Prostate gland (tissue), 2 donors: ENCODE measurements around the gene CDH13. TPM values are rescaled to one million over a fixed set of nuclear protein-coding genes. Genes with fewer than 3 reads are reported as not detected.

Source experiments
- DNase-seq: peaks from one replicate; pipeline ENCODE4 v3.0.0-alpha.2; 2019; ENCODE audit warnings: low spot score
- H3K27ac ChIP-seq, 2 donors: fragments of 200-600 bp; sonication (generic); 2 replicates each; pipeline ENCODE4 v1.5.1; 2017 to 2019
- H3K27me3 ChIP-seq: fragments of 200-600 bp; sonication (generic); replicated peaks from 2 replicates; pipeline ENCODE4 v1.5.1; 2019; ENCODE audit not compliant: insufficient read depth
- H3K36me3 ChIP-seq, 2 donors: fragments of 200-600 bp; sonication (generic); 1 replicate in 1 of 2; 2 replicates in 1 of 2; pipeline versions ENCODE4 v1.5.1 to v1.8.1; 2017 to 2019
- H3K4me1 ChIP-seq: fragments of 200-600 bp; sonication (generic); replicated peaks from 2 replicates; pipeline ENCODE4 v1.5.1; 2019
- H3K4me3 ChIP-seq, 2 donors: fragments of 200-600 bp; sonication (generic); 2 replicates each; pipeline ENCODE4 v1.5.1; 2017 to 2019
- H3K9me3 ChIP-seq: fragments of 200-600 bp; sonication (generic); 2 replicates; pipeline ENCODE4 v1.5.1; 2017
- POLR2A ChIP-seq: fragments of 450-650 bp; IDR thresholded peaks from one replicate; pipeline ENCODE4 v1.6.1; 2016; ENCODE audit warnings: antibody characterized with exemption, mild to moderate bottlenecking
- POLR2AphosphoS5 ChIP-seq: sonication (generic); formaldehyde crosslinking; IDR thresholded peaks from one replicate; pipeline ENCODE4 v1.6.1; 2017; ENCODE audit warnings: antibody characterized with exemption
- WGBS: methylation state at CpG from one replicate; pipeline ENCODE4 v1.1.5; 2018; 5-methylcytosine and 5-hydroxymethylcytosine counted together
- intact Hi-C: fragments of 100-400 bp; cut with DNase I; formaldehyde crosslinking; loops from one replicate; pipeline ENCODE4 v1.14.2; 2022
- total RNA-seq, 2 donors: library from RNA; depleted of rRNA; stranded (reverse); fragments of >200 nt; gene quantifications; one replicate each; pipeline ENCODE4 v1.1.0, GENCODE V29; 2016
- TF ChIP-seq, protein P1 (sequence below), 4 experiments: fragments of 200-600 bp in 2 of 4; fragments of 450-650 bp in 2 of 4; sonication (generic) in 2 of 4; IDR thresholded peaks; 1 replicate in 3 of 4; 2 replicates in 1 of 4; pipeline ENCODE4 v1.5.1; 2016 to 2019; ENCODE audit warnings: antibody characterized with exemption in 4 of 4, mild to moderate bottlenecking in 2 of 4, moderate library complexity in 2 of 4

CDH13 gene
- total RNA-seq, 2 donors from 2014 or later: 20.6 to 23.0 TPM

DNA sequence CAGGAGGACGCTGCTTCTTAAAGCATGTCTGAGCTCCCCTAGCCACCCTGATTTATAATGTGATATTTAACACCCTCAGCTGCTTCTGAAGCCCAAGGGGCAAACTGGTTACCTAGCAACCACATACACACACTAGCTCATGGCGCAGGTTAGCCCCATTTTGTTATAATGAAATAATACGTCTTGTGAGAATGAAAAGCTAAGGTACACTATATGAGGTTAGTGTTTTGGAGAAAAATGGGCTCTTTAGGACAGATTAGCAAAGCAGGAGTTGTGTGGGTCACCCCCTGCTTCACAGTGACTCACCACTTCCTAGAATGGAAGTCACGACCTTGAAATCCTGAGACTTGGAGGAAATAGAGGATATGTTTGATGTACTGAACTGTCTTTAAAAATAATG is 776.2 kb downstream of the CDH13 start:
- WGBS: 71% methylated on average over 4 of the region's 4 CpGs
- peaks cover 1% of the 10 kb centered on the region for H3K27me3 ChIP-seq
- no peak for DNase-seq
- H3K36me3 ChIP-seq: no peaks in the 10 kb centered on the region
- TF ChIP-seq POLR2AphosphoS5 (no peak), POLR2A (no peak)
- TF ChIP-seq, protein P1, sequence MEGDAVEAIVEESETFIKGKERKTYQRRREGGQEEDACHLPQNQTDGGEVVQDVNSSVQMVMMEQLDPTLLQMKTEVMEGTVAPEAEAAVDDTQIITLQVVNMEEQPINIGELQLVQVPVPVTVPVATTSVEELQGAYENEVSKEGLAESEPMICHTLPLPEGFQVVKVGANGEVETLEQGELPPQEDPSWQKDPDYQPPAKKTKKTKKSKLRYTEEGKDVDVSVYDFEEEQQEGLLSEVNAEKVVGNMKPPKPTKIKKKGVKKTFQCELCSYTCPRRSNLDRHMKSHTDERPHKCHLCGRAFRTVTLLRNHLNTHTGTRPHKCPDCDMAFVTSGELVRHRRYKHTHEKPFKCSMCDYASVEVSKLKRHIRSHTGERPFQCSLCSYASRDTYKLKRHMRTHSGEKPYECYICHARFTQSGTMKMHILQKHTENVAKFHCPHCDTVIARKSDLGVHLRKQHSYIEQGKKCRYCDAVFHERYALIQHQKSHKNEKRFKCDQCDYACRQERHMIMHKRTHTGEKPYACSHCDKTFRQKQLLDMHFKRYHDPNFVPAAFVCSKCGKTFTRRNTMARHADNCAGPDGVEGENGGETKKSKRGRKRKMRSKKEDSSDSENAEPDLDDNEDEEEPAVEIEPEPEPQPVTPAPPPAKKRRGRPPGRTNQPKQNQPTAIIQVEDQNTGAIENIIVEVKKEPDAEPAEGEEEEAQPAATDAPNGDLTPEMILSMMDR (IDR thresholded peaks at IDR 0.05): no peak
- H3K4me1 ChIP-seq: no peaks in the 10 kb centered on the region
- no peak overlapping the region for H3K27ac ChIP-seq
- no peaks in the 10 kb centered on the region for H3K9me3 ChIP-seq
- no peak overlapping the region for H3K4me3 ChIP-seq
- intact Hi-C loops: no loop called here

DNA sequence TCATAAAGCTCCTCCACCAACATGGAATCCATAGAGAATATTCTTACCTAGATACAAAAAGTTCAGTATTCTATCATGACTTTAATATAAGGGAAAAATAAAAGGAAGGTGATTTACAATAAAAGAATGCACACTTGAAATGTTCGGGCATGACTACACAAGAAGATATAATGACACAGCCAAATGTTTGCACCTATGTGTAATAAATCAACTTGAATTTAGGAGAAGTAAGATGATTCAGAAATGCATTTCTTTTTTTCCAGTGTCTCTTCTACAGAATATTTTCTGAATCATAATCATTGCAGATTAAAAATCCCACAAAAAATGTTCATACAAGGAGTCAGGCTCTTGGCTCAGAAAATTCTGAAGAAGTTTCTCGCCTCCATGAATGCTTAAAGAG is 777.0 kb downstream of the CDH13 start:
- H3K27ac ChIP-seq: no peak overlapping the region
- DNase-seq: no peak
- H3K27me3 ChIP-seq: peaks cover 1% of the 10 kb centered on the region
- no peaks in the 10 kb centered on the region for H3K36me3 ChIP-seq
- H3K9me3 ChIP-seq: no peaks in the 10 kb centered on the region
- TF ChIP-seq, protein P1 (IDR thresholded peaks at IDR 0.05): no peak
- no peak overlapping the region for H3K4me3 ChIP-seq
- no peaks in the 10 kb centered on the region for H3K4me1 ChIP-seq
- 51% methylated on average over 2 of the region's 2 CpGs for WGBS
- intact Hi-C loops: no loop called here

DNA sequence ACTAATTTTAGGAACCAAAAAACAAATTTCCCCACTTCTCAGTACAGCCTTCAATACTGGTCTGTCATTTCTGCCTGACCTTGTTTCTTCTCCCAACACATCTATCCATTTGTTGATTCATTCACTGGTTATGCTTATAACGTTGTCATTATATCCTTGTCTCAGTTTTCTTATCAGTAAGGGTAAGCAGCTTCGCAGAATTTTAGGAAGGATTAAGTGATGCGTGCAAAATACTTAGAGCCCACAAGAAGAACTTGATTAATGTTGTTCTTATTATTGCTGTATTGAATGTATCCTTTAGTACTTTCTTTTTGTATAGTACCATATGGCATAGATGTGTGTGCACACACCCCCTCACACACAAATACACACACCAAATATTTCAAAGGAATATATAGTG is 777.5 kb downstream of the CDH13 start:
- DNase-seq: no peak
- no peaks in the 10 kb centered on the region for H3K4me1 ChIP-seq
- TF ChIP-seq, protein P1 (IDR thresholded peaks at IDR 0.05): no peak
- no peak for TF ChIP-seq POLR2AphosphoS5
- no peak for TF ChIP-seq POLR2A
- H3K4me3 ChIP-seq: no peak overlapping the region
- WGBS: 77% methylated on average over 3 of the region's 3 CpGs
- H3K27me3 ChIP-seq: peaks cover 1% of the 10 kb centered on the region
- no peak overlapping the region for H3K27ac ChIP-seq
- intact Hi-C loops: no loop called here
- no peaks in the 10 kb centered on the region for H3K9me3 ChIP-seq
- no peaks in the 10 kb centered on the region for H3K36me3 ChIP-seq

DNA sequence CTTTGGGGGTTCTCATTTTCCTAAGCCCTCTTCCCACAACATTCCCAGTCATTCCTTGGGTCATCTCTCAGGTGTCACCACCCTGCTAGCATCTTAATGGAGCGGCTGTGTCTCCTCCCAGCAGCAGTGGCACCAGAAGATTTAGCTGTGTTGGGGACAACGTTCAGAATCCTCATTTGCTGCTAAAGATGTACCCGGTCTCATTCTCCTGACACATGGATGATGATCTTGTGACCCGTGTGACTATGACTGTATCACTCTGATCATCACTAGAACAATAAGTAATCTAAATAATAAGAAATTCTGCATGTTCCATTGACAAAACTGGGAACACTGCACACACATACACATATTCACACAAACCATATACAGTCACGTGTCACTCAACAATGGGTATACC is 781.2 kb downstream of the CDH13 start:
- Histone ChIP-seq H3K9me3 (no peaks in the 10 kb centered on the region), H3K27me3 (peaks cover 1% of the 10 kb centered on the region), H3K4me3 (no peak overlapping the region), H3K27ac (no peak overlapping the region), H3K4me1 (no peaks in the 10 kb centered on the region), H3K36me3 (no peaks in the 10 kb centered on the region)
- DNase-seq: no peak
- WGBS: 85% methylated on average over 5 of the region's 5 CpGs
- TF ChIP-seq, protein P1 (IDR thresholded peaks at IDR 0.05): no peak
- TF ChIP-seq POLR2AphosphoS5 (no peak), POLR2A (no peak)
- intact Hi-C loops: no loop called here

DNA sequence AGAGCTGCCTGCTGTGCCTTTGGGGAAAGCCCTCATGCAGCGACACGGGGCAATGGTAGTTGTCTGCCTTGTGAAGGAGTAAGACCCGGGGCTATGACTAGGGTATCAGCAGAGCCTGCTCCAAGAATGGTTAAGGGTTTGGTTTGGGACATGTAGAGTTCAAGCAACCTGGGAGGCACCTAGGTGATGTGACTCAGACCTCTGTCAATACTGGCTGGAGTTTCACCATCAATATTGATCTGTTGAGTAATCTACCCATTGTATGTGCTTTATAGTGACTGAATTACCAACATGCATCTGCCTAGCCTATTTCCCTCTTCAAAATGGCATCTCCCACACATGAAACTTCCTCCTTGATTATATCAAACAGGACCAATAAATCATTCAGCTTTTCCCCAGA is 782.6 kb downstream of the CDH13 start:
- no peak for TF ChIP-seq POLR2A
- TF ChIP-seq, protein P1 (IDR thresholded peaks at IDR 0.05): no peak
- TF ChIP-seq POLR2AphosphoS5: no peak

More for the DNA sequence above, 782.6 kb downstream of the CDH13 start:
- no peaks in the 10 kb centered on the region for H3K27me3 ChIP-seq
- no peak overlapping the region for H3K27ac ChIP-seq
- 91% methylated on average over 3 of the region's 3 CpGs for WGBS
- H3K36me3 ChIP-seq: no peaks in the 10 kb centered on the region
- H3K9me3 ChIP-seq: no peaks in the 10 kb centered on the region
- intact Hi-C loops: no loop called here
- no peaks in the 10 kb centered on the region for H3K4me1 ChIP-seq
- no peak overlapping the region for H3K4me3 ChIP-seq
- no peak for DNase-seq
